AG09309 (cell line): ENCODE measurements around the gene COPS7A.

Source experiments
- DNase-seq: peaks from one replicate; pipeline ENCODE4 v3.0.0-alpha.2; 2010; ENCODE audit warnings: low read depth
- H3K4me3 ChIP-seq: 2 replicates; pipeline ENCODE4 v1.5.1; 2011; ENCODE audit warnings: mild to moderate bottlenecking, low read depth, low read length, moderate library complexity; ENCODE audit not compliant: control insufficient read depth
- TF ChIP-seq, protein P1 (sequence below): IDR thresholded peaks from 2 replicates; pipeline ENCODE4 v1.5.1; 2011; ENCODE audit warnings: mild to moderate bottlenecking, low read depth, low read length, inconsistent platforms; ENCODE audit not compliant: insufficient read depth, control insufficient read depth; ENCODE audit errors: missing control alignments

The COPS7A gene

DNA sequence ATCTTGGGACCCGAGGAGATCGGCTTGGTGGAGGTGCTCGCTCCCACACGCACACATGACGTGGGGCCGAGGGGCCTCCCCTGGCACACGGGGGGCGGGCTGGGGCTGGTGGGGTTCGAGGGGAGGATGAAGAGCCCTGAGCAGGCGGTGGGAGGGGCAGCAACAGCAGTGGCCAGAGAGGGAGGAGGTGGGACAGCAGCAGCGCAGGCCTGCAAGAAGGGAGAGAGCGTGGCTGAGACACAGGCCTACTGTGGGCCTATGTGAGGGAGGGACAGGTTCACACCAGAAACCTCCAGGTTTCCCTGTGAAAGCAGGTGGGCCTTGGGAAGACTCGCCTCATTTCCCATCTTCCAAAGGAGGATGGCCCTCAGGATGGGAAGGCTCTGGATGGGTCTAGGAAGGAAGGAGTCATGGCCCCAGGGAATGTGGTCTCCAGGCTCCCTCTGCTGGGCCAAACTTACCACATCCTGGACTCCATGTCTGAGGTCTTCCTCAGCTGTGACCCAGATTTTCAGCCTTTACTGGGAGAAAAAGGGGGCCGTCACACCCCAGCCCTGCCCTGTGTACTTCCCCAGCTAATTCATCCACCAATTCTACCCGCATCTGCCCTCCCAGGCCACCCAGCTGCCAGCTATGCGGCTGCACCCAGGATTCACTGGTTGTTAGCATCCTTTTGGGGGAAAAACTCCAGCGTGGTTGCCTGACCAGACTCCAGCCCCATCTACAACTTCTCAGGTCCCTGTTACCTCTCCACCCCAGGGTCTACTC lies 26.1 kb upstream of the COPS7A start:
- TF ChIP-seq, protein P1, sequence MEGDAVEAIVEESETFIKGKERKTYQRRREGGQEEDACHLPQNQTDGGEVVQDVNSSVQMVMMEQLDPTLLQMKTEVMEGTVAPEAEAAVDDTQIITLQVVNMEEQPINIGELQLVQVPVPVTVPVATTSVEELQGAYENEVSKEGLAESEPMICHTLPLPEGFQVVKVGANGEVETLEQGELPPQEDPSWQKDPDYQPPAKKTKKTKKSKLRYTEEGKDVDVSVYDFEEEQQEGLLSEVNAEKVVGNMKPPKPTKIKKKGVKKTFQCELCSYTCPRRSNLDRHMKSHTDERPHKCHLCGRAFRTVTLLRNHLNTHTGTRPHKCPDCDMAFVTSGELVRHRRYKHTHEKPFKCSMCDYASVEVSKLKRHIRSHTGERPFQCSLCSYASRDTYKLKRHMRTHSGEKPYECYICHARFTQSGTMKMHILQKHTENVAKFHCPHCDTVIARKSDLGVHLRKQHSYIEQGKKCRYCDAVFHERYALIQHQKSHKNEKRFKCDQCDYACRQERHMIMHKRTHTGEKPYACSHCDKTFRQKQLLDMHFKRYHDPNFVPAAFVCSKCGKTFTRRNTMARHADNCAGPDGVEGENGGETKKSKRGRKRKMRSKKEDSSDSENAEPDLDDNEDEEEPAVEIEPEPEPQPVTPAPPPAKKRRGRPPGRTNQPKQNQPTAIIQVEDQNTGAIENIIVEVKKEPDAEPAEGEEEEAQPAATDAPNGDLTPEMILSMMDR: peak; percentile 82
- peak; percentile 21 for DNase-seq
- no peak overlapping the region for H3K4me3 ChIP-seq

DNA sequence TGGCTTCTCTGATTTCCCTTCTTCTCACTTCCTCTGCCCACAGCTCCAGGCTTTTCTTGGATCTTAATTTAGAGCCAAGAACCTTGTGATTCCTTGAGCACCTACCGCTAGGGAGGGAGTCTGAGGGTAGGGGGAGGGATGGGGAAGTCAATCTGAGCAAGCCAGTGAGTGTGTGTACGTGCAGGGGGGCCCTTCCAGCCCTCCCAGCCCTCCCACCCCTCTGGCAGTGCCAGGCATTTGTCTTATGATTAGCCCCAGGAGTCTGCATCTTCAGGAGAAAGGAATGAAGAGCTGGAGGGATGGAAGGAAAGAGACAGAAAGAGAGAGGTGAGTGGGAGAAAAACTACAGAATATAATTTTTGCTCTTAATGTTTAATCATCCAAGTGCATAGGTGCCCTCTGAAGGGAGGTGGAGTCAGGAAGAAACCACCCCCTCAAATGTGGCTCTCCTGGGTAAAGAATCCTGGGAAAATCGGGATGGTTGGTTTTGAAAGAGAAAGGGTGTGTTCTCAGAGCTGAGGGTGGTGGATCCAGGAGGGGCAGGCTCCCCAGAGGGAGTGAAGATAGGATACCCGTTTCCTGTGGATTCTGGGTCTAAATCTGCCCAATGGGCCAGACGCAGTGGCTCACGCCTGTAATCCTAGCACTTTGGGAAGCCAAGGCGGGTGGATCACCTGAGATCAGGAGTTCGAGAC lies 25.3 kb upstream of the COPS7A start:
- TF ChIP-seq, protein P1: no peak
- H3K4me3 ChIP-seq: no peak overlapping the region
- no peak for DNase-seq

- peak overlapping the region; percentile 48 for H3K4me3 ChIP-seq
Measured at GRCh38 chr12:6699259-6699988, 24.4 kb upstream of the COPS7A start.

DNA sequence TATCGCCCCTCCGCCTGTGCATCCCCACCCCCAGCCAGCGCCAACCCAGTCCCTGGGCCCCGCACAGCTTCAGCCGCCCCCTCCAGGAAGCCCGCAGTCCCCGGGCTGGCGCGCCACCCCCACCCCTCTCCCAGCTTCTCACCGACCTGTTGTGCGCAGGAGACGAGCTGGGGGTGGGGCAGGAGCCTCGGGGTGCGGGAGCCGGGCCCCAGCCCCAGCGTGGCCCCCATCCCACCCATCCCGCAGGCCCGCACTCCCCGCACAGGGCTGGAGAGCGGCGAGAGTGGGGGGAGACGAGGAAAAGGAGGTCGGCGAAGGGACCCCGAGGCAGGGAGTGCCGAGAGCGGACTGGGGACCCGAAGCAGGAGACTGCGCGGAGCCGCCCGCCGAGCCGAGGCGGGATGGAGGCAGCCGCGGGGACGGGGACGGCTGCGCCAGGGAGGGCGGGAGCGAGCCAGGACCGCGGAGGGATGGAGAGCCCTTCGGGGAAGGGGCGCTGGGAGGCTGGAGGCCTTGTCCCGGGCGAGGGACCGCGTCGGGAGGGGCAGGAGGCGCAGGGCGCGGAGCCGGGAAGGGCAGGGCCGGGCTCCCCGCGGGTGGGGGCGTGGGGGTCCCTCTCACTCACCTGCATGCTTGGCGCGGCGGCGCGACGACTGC lies 23.7 kb upstream of the COPS7A start:
- peak overlapping the region; percentile 48 for H3K4me3 ChIP-seq
- TF ChIP-seq, protein P1: no peak
- DNase-seq: no peak

More at GRCh38 chr12:6699259-6699988, 24.4 kb upstream of the COPS7A start:
- TF ChIP-seq, protein P1: no peak
- no peak for DNase-seq

- TF ChIP-seq, protein P1: no peak
- DNase-seq: no peak
- H3K4me3 ChIP-seq: peak within 1 kb of the TSS; percentile 55
Measured at GRCh38 chr12:6700646-6701051, 23.2 kb upstream of the COPS7A start, which contains the start of gene PIANP. Gene PIANP, minus strand, starts transcription at chr12:6700815. Its CDS starts 2,754 bp downstream, at chr12:6698061.
